Astrocyte (in vitro differentiated cells and primary cell): ENCODE data around the gene LRRC34. TPM values are rescaled to one million over a fixed set of nuclear protein-coding genes. Genes with fewer than 3 reads are reported as not detected.
A peak's percentile ranks its signal among the peaks of the same experiment; 100 is the strongest.

Source experiments
- DNase-seq: peaks from one replicate; pipeline ENCODE4 v3.0.0-alpha.2; 2010; ENCODE audit warnings: low read depth
- FAIRE-seq: peaks from 2 replicates; lab custom pipeline; 2011; peaks lifted over from hg19 to GRCh38; lab: Jason Lieb, UNC
- H2AFZ ChIP-seq: 2 replicates; pipeline ENCODE4 v1.6.0; 2012; ENCODE audit warnings: low read depth, low read length, inconsistent platforms
- H3K27ac ChIP-seq: 2 replicates; pipeline ENCODE4 v1.5.1; 2011; ENCODE audit warnings: low read depth, low read length, inconsistent platforms
- H3K27me3 ChIP-seq: 2 replicates; pipeline ENCODE4 v1.6.0; 2011; ENCODE audit warnings: low read length, inconsistent platforms; ENCODE audit not compliant: insufficient read depth
- H3K36me3 ChIP-seq: 2 replicates; pipeline ENCODE4 v1.5.1; 2011; ENCODE audit warnings: low read length, inconsistent platforms; ENCODE audit not compliant: insufficient read depth
- H3K4me1 ChIP-seq: 2 replicates; pipeline ENCODE4 v1.5.1; 2011; ENCODE audit warnings: low read length, inconsistent platforms; ENCODE audit not compliant: insufficient read depth
- H3K4me2 ChIP-seq: 2 replicates; pipeline ENCODE4 v1.6.0; 2012; ENCODE audit warnings: low read length, inconsistent platforms
- H3K4me3 ChIP-seq: 2 replicates; pipeline ENCODE4 v1.5.1; 2011; ENCODE audit warnings: low read depth, mild to moderate bottlenecking, low read length, inconsistent platforms; ENCODE audit not compliant: insufficient read depth
- H3K79me2 ChIP-seq: 2 replicates; pipeline ENCODE4 v1.6.0; 2012; ENCODE audit warnings: mild to moderate bottlenecking, low read length, inconsistent platforms; ENCODE audit not compliant: insufficient read depth
- H3K9ac ChIP-seq: 2 replicates; pipeline ENCODE4 v1.6.0; 2012; ENCODE audit warnings: mild to moderate bottlenecking, low read length, inconsistent platforms
- H3K9me3 ChIP-seq: 2 replicates; pipeline ENCODE4 v1.5.1; 2012; ENCODE audit warnings: low read depth, mild to moderate bottlenecking, low read length, inconsistent platforms; ENCODE audit not compliant: insufficient read depth
- H4K20me1 ChIP-seq: 2 replicates; pipeline ENCODE4 v1.6.0; 2012; ENCODE audit warnings: low read length, inconsistent platforms; ENCODE audit not compliant: insufficient read depth
- H3K27ac Mint-ChIP-seq: one replicate; pipeline ENCODE4 v1.8.0; 2021; ENCODE audit warnings: mild to moderate bottlenecking, mixed read lengths; ENCODE audit not compliant: unreplicated experiment
- H3K27me3 Mint-ChIP-seq: one replicate; pipeline ENCODE4 v1.8.0; 2021; ENCODE audit warnings: low read depth, mixed read lengths; ENCODE audit not compliant: unreplicated experiment
- H3K36me3 Mint-ChIP-seq: one replicate; pipeline ENCODE4 v1.8.0; 2021; ENCODE audit warnings: low read depth, mixed read lengths; ENCODE audit not compliant: unreplicated experiment
- H3K4me1 Mint-ChIP-seq: one replicate; pipeline ENCODE4 v1.8.0; 2021; ENCODE audit warnings: low read depth, mixed read lengths; ENCODE audit not compliant: unreplicated experiment
- H3K4me3 Mint-ChIP-seq: one replicate; pipeline ENCODE4 v1.8.0; 2021; ENCODE audit warnings: mild to moderate bottlenecking, moderate library complexity, mixed read lengths; ENCODE audit not compliant: unreplicated experiment
- H3K9me3 Mint-ChIP-seq: one replicate; pipeline ENCODE4 v1.8.0; 2021; ENCODE audit warnings: mild to moderate bottlenecking, mixed read lengths; ENCODE audit not compliant: unreplicated experiment
- CTCF ChIP-seq: IDR thresholded peaks from 2 replicates; pipeline ENCODE4 v1.5.1; 2011; ENCODE audit warnings: low read depth, mild to moderate bottlenecking, inconsistent platforms, low read length, moderate library complexity; ENCODE audit not compliant: insufficient read depth
- EZH2 ChIP-seq: IDR thresholded peaks from 2 replicates; pipeline ENCODE4 v1.6.1; 2012; ENCODE audit warnings: mild to moderate bottlenecking, low read length, inconsistent platforms; ENCODE audit not compliant: insufficient read depth
- total RNA-seq: library from RNA; stranded (reverse); gene quantifications from 2 replicates; pipeline ENCODE4 v1.2.1, GENCODE V29; 2021

LRRC34 gene
- total RNA-seq, 1 donor from 2014 or later = 1.0 TPM

- no peaks in the 10 kb centered on the region for H4K20me1 ChIP-seq
- no peak for DNase-seq
- H3K4me3 ChIP-seq = no peak overlapping the region
- Mint-ChIP-seq H3K4me3 (no peak overlapping the region), H3K27ac (peak overlapping the region; percentile 78), H3K27me3 (peaks cover 3% of the 10 kb centered on the region), H3K9me3 (no peaks in the 10 kb centered on the region), H3K36me3 (no peaks in the 10 kb centered on the region), H3K4me1 (peaks cover 14% of the 10 kb centered on the region)
- no peak overlapping the region for H3K4me2 ChIP-seq
- no peaks in the 10 kb centered on the region for H3K79me2 ChIP-seq
- H3K9ac ChIP-seq = no peak overlapping the region
- no peaks in the 10 kb centered on the region for H3K36me3 ChIP-seq
- H3K27ac ChIP-seq = no peak overlapping the region
- H3K9me3 ChIP-seq = no peaks in the 10 kb centered on the region
- H2AFZ ChIP-seq = peak overlapping the region; percentile 38
- no peaks in the 10 kb centered on the region for H3K27me3 ChIP-seq
- H3K4me1 ChIP-seq = no peaks in the 10 kb centered on the region
- no peak for FAIRE-seq
- TF ChIP-seq CTCF (no peak), EZH2 (no peak)
Observed at GRCh38 chr3:169836942-169837275, 24.2 kb upstream of the LRRC34 start.

- Histone ChIP-seq H2AFZ (peak overlapping the region; percentile 38), H3K36me3 (no peaks in the 10 kb centered on the region), H3K9ac (no peak overlapping the region), H3K9me3 (no peaks in the 10 kb centered on the region), H4K20me1 (no peaks in the 10 kb centered on the region), H3K27ac (no peak overlapping the region), H3K79me2 (no peaks in the 10 kb centered on the region), H3K27me3 (no peaks in the 10 kb centered on the region), H3K4me2 (no peak overlapping the region), H3K4me3 (no peak overlapping the region), H3K4me1 (no peaks in the 10 kb centered on the region)
- DNase-seq = no peak
- H3K4me3 Mint-ChIP-seq = no peak overlapping the region
- H3K27me3 Mint-ChIP-seq = peaks cover 3% of the 10 kb centered on the region
- H3K9me3 Mint-ChIP-seq = no peaks in the 10 kb centered on the region
- peak overlapping the region; percentile 78 for H3K27ac Mint-ChIP-seq
- FAIRE-seq = no peak
- no peaks in the 10 kb centered on the region for H3K36me3 Mint-ChIP-seq
- peaks cover 14% of the 10 kb centered on the region for H3K4me1 Mint-ChIP-seq
- TF ChIP-seq EZH2 = no peak
- TF ChIP-seq CTCF = no peak
Observed at GRCh38 chr3:169836078-169836941, 23.6 kb upstream of the LRRC34 start.

GRCh38 chr3:169835533-169835932 is 22.8 kb upstream of the LRRC34 start:
- no peaks in the 10 kb centered on the region for H3K9me3 ChIP-seq
- Mint-ChIP-seq H3K27me3 (peaks cover 3% of the 10 kb centered on the region), H3K27ac (no peak overlapping the region), H3K36me3 (no peaks in the 10 kb centered on the region), H3K4me3 (no peak overlapping the region), H3K9me3 (no peaks in the 10 kb centered on the region), H3K4me1 (peaks cover 14% of the 10 kb centered on the region)
- no peak overlapping the region for H2AFZ ChIP-seq
- no peaks in the 10 kb centered on the region for H3K27me3 ChIP-seq
- no peaks in the 10 kb centered on the region for H3K79me2 ChIP-seq
- no peak overlapping the region for H3K4me2 ChIP-seq
- H3K4me1 ChIP-seq = no peaks in the 10 kb centered on the region
- no peaks in the 10 kb centered on the region for H4K20me1 ChIP-seq
- FAIRE-seq (no peak), DNase-seq (no peak)
- no peaks in the 10 kb centered on the region for H3K36me3 ChIP-seq
- no peak overlapping the region for H3K27ac ChIP-seq
- no peak overlapping the region for H3K9ac ChIP-seq
- H3K4me3 ChIP-seq = no peak overlapping the region
- TF ChIP-seq CTCF = no peak
